Spleen (tissue), 11 donors: Measurements from ENCODE around the gene CDYL2. TPM values are rescaled to one million over a fixed set of nuclear protein-coding genes. Genes with fewer than 3 reads are reported as not detected.

Experiments used
- DNase-seq: peaks from one replicate; pipeline ENCODE4 v3.0.0-alpha.2; 2020
- H3K27ac ChIP-seq, 8 donors: fragments of 200-600 bp; sonication (generic) in 7 of 8; 1 replicate in 4 of 8; 2 replicates in 4 of 8; pipeline versions ENCODE4 v1.5.0 to v1.8.0; 2016 to 2021; ENCODE audit warnings: inconsistent platforms in 4 of 8, mild to moderate bottlenecking in 4 of 8, moderate library complexity in 1 of 8
- H3K27me3 ChIP-seq, 7 donors: fragments of 200-600 bp; sonication (generic) in 6 of 7; replicated peaks in 1 of 7; 1 replicate in 4 of 7; 2 replicates in 3 of 7; pipeline versions ENCODE4 v1.5.0 to v1.8.0; 2016 to 2021; ENCODE audit warnings: inconsistent platforms in 3 of 7, mild to moderate bottlenecking in 1 of 7
- H3K36me3 ChIP-seq, 6 donors: fragments of 200-600 bp; sonication (generic) in 5 of 6; 1 replicate in 4 of 6; 2 replicates in 2 of 6; pipeline versions ENCODE4 v1.5.0 to v1.8.0; 2016 to 2021; ENCODE audit warnings: inconsistent platforms in 2 of 6
- H3K4me1 ChIP-seq, 6 donors: fragments of 200-600 bp; sonication (generic) in 5 of 6; 1 replicate in 3 of 6; 2 replicates in 3 of 6; pipeline versions ENCODE4 v1.5.0 to v1.8.0; 2016 to 2021; ENCODE audit warnings: inconsistent platforms in 3 of 6
- H3K4me3 ChIP-seq, 8 donors: fragments of 200-600 bp; sonication (generic) in 7 of 8; 1 replicate in 4 of 8; 2 replicates in 4 of 8; pipeline versions ENCODE4 v1.5.0 to v1.8.0; 2016 to 2021; ENCODE audit warnings: inconsistent platforms in 4 of 8, mild to moderate bottlenecking in 4 of 8, moderate library complexity in 2 of 8
- H3K9me3 ChIP-seq, 8 donors: fragments of 200-600 bp; sonication (generic) in 7 of 8; 1 replicate in 4 of 8; 2 replicates in 4 of 8; pipeline versions ENCODE4 v1.5.0 to v1.8.0; 2016 to 2021; ENCODE audit warnings: inconsistent platforms in 4 of 8
- POLR2A ChIP-seq, 3 donors: fragments of 450-650 bp; IDR thresholded peaks; one replicate each; pipeline ENCODE4 v1.5.1; 2017; ENCODE audit warnings: antibody characterized with exemption in 3 of 3, mild to moderate bottlenecking in 1 of 3
- POLR2AphosphoS5 ChIP-seq, 3 donors: sonication (generic); formaldehyde crosslinking; IDR thresholded peaks; one replicate each; pipeline ENCODE4 v1.5.1; 2017; ENCODE audit warnings: antibody characterized with exemption in 3 of 3
- WGBS, 5 donors: extraction: QIAGEN DNeasy Blood & Tissue Kit in 3 of 5; methylation state at CpG; one replicate each; pipeline versions ENCODE4 v1.1.5 to v1.1.7; 2013 to 2018; 5-methylcytosine and 5-hydroxymethylcytosine counted together
- intact Hi-C: fragments of 100-400 bp; cut with DNase I; formaldehyde crosslinking; loops from one replicate; pipeline ENCODE4 v1.15.0; 2023; ENCODE audit warnings: low total_unique reads
- polyA plus RNA-seq, 3 donors: library from polyadenylated mRNA; stranded (reverse); fragments of 200-250 nt; gene quantifications; one replicate each; pipeline ENCODE4 v1.2.1, GENCODE V29; 2013
- total RNA-seq, 7 donors: library from RNA; depleted of rRNA in 3 of 7; stranded (reverse); fragments of >200 nt in 3 of 7; fragmentation: NEBNext Ultra II Directional in 4 of 7; extraction: Animal tissue kit (Norgen Biotek cat#: 25700) in 4 of 7; gene quantifications; one replicate each; pipeline versions ENCODE4 v1.1.0 to v1.2.1, GENCODE V29; 2016 to 2021
- TF ChIP-seq, protein P1 (sequence below), 11 experiments: fragments of 200-600 bp in 7 of 11; fragments of 450-650 bp in 4 of 11; sonication (generic) in 4 of 11; IDR thresholded peaks in 8 of 11; conservative IDR thresholded peaks in 3 of 11; 1 replicate in 7 of 11; 2 replicates in 4 of 11; pipeline versions ENCODE4 v1.4.0 to v1.8.0; 2016 to 2021; ENCODE audit warnings: antibody characterized with exemption in 11 of 11, inconsistent platforms in 4 of 11, mild to moderate bottlenecking in 1 of 11
- donor health status: healthy with polysubstance abuse.
- donor health status: DM: no; HTN: no; CAD: no; lungs with moderate emphysema.
- donor health status: DM: no; HTN: no; CAD: no.
- donor health status: Bipolar disorder and iron deficiency.
- donor health status: healthy.
- donor health status: DM: no; HTN: no; CAD: no.
- donor health status: DM: yes; HTN: yes; CAD: no.

Gene CDYL2
- total and polyA plus RNA-seq, 10 donors: 1.4 to 28.3 (median 12.5) TPM

DNA sequence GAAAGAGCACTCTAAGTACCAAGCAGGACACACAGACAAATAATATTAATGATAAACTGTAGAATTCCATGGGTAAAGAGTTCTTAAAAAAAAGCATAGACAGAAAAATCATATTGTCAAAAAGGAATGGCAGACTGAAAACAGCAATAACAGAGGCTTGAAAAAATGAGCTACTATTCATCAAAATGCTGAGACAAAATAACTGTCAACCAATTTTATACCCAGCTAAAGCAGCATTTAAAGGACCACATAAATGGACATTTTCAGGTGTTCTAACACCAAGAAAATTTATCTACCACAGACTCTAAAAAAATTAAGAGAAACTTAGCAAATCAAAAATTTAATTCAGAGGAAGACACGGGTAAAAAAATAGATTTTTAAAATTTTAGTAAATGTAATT is 144.5 kb downstream of the CDYL2 start:
- DNase-seq: no peak
- Histone ChIP-seq H3K27me3 (no peaks in the 10 kb centered on the region), H3K27ac (no peak overlapping the region), H3K36me3 (no peaks in the 10 kb centered on the region), H3K9me3 (peaks cover 0 to 25% (median 21%) of the 10 kb centered on the region in 8 donors), H3K4me3 (no peak overlapping the region), H3K4me1 (peaks cover 0 to 23% (median 16%) of the 10 kb centered on the region in 6 donors)
- intact Hi-C loops: no loop called here
- 95 to 99% (median 98%) methylated on average over 1 of the region's 1 CpG for WGBS, 5 donors
- TF ChIP-seq POLR2A (IDR thresholded peaks at IDR 0.05) (no peak), POLR2AphosphoS5 (IDR thresholded peaks at IDR 0.05) (no peak)
- TF ChIP-seq, protein P1, sequence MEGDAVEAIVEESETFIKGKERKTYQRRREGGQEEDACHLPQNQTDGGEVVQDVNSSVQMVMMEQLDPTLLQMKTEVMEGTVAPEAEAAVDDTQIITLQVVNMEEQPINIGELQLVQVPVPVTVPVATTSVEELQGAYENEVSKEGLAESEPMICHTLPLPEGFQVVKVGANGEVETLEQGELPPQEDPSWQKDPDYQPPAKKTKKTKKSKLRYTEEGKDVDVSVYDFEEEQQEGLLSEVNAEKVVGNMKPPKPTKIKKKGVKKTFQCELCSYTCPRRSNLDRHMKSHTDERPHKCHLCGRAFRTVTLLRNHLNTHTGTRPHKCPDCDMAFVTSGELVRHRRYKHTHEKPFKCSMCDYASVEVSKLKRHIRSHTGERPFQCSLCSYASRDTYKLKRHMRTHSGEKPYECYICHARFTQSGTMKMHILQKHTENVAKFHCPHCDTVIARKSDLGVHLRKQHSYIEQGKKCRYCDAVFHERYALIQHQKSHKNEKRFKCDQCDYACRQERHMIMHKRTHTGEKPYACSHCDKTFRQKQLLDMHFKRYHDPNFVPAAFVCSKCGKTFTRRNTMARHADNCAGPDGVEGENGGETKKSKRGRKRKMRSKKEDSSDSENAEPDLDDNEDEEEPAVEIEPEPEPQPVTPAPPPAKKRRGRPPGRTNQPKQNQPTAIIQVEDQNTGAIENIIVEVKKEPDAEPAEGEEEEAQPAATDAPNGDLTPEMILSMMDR (IDR thresholded peaks at IDR 0.05 in 8 of 11, conservative IDR thresholded peaks at IDR 0.05 in 3 of 11): no peak

DNA sequence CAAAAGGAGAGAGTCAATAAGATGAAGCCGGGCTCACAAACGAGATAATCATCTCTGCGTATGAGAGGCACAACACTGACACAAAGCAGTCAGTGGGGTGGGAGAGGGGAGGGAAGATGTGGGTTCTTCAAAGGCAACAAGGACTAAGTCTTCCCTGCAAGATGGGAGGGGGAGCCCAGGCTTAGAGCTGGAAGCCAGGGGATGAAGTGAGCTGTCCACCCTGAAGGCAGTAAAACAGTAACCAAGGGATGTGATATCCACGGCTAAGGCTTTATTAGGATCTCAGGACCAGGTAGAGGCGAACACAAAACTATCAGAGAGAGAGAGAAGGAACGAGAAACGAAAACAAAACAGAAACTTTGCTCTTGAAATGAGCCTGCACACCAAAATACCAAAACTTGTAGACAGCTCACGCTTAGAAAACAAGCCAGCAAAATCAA is 147.7 kb downstream of the CDYL2 start:
- no peak for TF ChIP-seq POLR2AphosphoS5 (IDR thresholded peaks at IDR 0.05)
- no peak for TF ChIP-seq POLR2A (IDR thresholded peaks at IDR 0.05)
- TF ChIP-seq, protein P1 (IDR thresholded peaks at IDR 0.05 in 8 of 11, conservative IDR thresholded peaks at IDR 0.05 in 3 of 11): no peak
- Histone ChIP-seq H3K4me1 (peaks cover 0 to 23% (median 16%) of the 10 kb centered on the region in 6 donors), H3K27me3 (no peaks in the 10 kb centered on the region), H3K4me3 (peak overlapping the region in 2 of 8 donors; percentile 1 to 50), H3K36me3 (no peaks in the 10 kb centered on the region), H3K27ac (peak overlapping the region; percentile 32 to 83 (median 63)), H3K9me3 (peaks cover 0 to 25% (median 21%) of the 10 kb centered on the region in 8 donors)
- no peak for DNase-seq
- WGBS, 5 donors: 56 to 74% (median 65%) methylated on average over 8 of the region's 8 CpGs
- intact Hi-C loops: no loop called here

DNA sequence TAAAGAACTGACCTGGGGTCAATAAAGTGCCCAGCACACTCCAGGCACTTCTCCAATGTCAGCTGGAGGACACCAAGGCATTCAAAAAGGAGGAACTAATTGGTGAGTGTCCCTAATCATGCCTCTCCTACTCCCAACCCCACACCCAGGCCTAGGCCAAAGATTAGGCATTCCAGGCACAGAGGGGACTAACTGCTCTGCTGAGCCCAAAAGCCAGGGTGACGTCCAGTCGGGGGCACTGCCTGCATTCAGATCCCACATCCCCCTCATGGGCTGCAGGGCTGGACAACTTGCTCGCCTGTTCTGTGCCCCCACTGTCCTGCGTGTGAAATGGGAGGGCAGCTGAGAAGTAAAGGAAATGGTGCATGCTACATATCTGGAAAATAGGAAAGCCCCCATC is 148.2 kb downstream of the CDYL2 start:
- Histone ChIP-seq H3K4me3 (peak overlapping the region in 1 of 8 donors; percentile 50), H3K27ac (peak overlapping the region in 7 of 8 donors; percentile 32 to 83 (median 64)), H3K27me3 (no peaks in the 10 kb centered on the region), H3K4me1 (peaks cover 0 to 25% (median 16%) of the 10 kb centered on the region in 6 donors), H3K9me3 (peaks cover 0 to 25% (median 20%) of the 10 kb centered on the region in 8 donors), H3K36me3 (no peaks in the 10 kb centered on the region)
- TF ChIP-seq, protein P1 (IDR thresholded peaks at IDR 0.05 in 8 of 11, conservative IDR thresholded peaks at IDR 0.05 in 3 of 11): no peak
- TF ChIP-seq POLR2AphosphoS5 (IDR thresholded peaks at IDR 0.05) (no peak), POLR2A (IDR thresholded peaks at IDR 0.05) (no peak)
- no peak for DNase-seq
- intact Hi-C loops: no loop called here
- WGBS, 5 donors: 68 to 81% (median 72%) methylated on average over 2 to 4 of the region's 4 CpGs

DNA sequence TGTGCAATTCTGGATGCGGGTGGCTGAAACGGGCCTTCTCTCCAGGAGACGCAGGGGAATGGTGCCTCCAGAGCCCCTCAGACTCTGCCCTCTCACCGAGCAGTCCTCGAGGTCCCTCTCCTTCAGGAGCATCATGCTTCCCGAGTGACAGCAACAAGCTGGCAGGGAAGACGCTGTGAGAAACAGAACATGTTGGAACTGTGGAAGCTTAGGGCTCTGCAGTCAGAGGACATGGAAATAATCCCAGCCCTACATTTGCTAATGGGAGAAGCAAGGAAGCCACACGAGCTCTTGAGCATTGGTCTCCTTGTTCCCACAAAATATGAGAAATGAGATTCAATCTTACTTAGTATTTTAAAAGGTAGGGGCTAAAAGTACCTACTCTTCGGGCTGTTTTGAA is 148.6 kb downstream of the CDYL2 start:
- Histone ChIP-seq H3K36me3 (no peaks in the 10 kb centered on the region), H3K4me3 (no peak overlapping the region), H3K27ac (peak overlapping the region in 5 of 8 donors; percentile 32 to 83 (median 68)), H3K9me3 (peaks cover 0 to 22% (median 16%) of the 10 kb centered on the region in 8 donors), H3K27me3 (no peaks in the 10 kb centered on the region), H3K4me1 (peaks cover 0 to 29% (median 16%) of the 10 kb centered on the region in 6 donors)
- intact Hi-C loops: no loop called here
- WGBS, 5 donors: 92 to 98% (median 94%) methylated on average over 9 of the region's 9 CpGs
- DNase-seq: no peak
- TF ChIP-seq POLR2A (IDR thresholded peaks at IDR 0.05) (no peak), POLR2AphosphoS5 (IDR thresholded peaks at IDR 0.05) (no peak)
- TF ChIP-seq, protein P1 (IDR thresholded peaks at IDR 0.05 in 8 of 11, conservative IDR thresholded peaks at IDR 0.05 in 3 of 11): no peak
